Upper lobe of right lung (tissue), 1 donor: Measurements from ENCODE around the gene EMILIN1. TPM values are rescaled to one million over a fixed set of nuclear protein-coding genes. Genes with fewer than 3 reads are reported as not detected.

Source experiments
- ATAC-seq: fragments of 200-7000 bp; cut with Tn5 transposase; one replicate; pipeline ENCODE4 v1.9.1; 2020; ENCODE audit warnings: mild to moderate bottlenecking, moderate library complexity
- DNase-seq: peaks from one replicate; pipeline ENCODE4 v3.0.0-alpha.2; 2020
- H3K27ac ChIP-seq: fragments of 200-600 bp; one replicate; pipeline ENCODE4 v1.8.0; 2022
- H3K27me3 ChIP-seq: fragments of 200-600 bp; one replicate; pipeline ENCODE4 v1.8.0; 2022; ENCODE audit warnings: mild to moderate bottlenecking
- H3K36me3 ChIP-seq: fragments of 200-600 bp; one replicate; pipeline ENCODE4 v1.8.0; 2022
- H3K4me1 ChIP-seq: fragments of 200-600 bp; one replicate; pipeline ENCODE4 v1.8.0; 2022
- H3K4me3 ChIP-seq: fragments of 200-600 bp; one replicate; pipeline ENCODE4 v1.8.0; 2022; ENCODE audit warnings: mild to moderate bottlenecking
- H3K9me3 ChIP-seq: fragments of 200-600 bp; one replicate; pipeline ENCODE4 v1.8.0; 2022
- intact Hi-C: fragments of 100-400 bp; cut with DNase I; formaldehyde crosslinking; loops from one replicate; pipeline ENCODE4 v1.11.0; 2022
- total RNA-seq: library from RNA; stranded (reverse); fragmentation: NEBNext Ultra II Directional; extraction: Animal tissue kit (Norgen Biotek cat#: 25700); gene quantifications from one replicate; pipeline ENCODE4 v1.2.1, GENCODE V29; 2021
- TF ChIP-seq, protein P1 (sequence below): fragments of 200-600 bp; IDR thresholded peaks from one replicate; pipeline ENCODE4 v1.8.0; 2022; ENCODE audit warnings: antibody characterized with exemption
- donor health status: DM: no; HTN: yes; CAD: no; lungs with severe emphysema.

The EMILIN1 gene
- total RNA-seq, 1 donor from 2014 or later, result 84.6 TPM

DNA sequence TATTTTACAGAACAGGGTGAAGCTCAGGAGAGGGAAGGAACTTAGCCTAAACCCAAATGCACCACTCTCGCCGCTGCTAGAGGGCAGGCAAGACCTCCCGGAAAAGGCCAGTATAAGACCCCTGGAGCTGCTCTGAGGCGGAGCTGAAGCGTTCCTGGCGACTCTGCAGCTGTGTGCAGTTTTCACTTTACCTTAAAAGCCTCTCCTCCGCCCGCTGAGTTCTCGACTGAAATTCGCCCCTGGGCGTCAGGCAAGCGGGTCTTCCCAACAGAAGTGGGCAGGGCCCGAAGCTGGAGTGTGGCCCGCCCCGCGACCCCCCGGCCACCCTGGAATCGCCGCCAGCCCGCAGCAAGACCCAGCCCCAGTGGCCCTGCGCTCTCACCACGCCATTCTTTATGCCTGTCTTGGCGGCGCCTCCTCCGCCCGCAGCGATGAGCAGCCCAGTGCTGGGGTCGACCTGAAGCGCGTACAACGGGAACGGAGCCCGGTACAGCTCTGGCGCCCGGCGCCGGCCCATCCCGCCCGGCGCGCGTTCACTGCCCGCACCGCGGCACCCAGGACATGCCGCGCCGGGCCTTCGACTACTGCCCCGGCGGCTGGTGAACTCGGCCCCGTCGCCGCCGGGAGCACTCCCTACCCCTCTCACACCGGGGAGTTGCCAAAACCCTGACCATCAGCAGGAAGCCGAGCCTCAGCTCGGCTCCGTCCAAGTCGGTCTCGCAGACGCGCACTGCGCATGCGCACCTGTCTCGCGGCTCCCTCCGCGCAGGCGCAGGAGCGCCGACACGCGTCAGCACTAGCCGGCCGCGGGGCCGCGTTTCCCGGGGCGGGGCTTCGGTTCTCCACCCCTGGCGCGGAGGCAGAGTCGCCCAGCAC, 55.7 kb downstream of the EMILIN1 start, which contains the start of gene PREB:
PREB (minus strand) TSS at position 732 of the 876 bp plus-strand sequence; CDS start at position 517, 215 bp downstream.
- H3K27ac ChIP-seq, result peak within 1 kb of the TSS; percentile 93
- H3K4me3 ChIP-seq, result peak within 1 kb of the TSS; percentile 99
- H3K4me1 ChIP-seq, result peaks cover 13% of the 10 kb centered on the region
- H3K36me3 ChIP-seq, result peaks cover 26% of the 10 kb centered on the region
- no peaks in the 10 kb centered on the region for H3K27me3 ChIP-seq
- DNase-seq (peak; percentile 99), ATAC-seq (peak; percentile 96)
- intact Hi-C loops, result no loop called here
- TF ChIP-seq, protein P1, sequence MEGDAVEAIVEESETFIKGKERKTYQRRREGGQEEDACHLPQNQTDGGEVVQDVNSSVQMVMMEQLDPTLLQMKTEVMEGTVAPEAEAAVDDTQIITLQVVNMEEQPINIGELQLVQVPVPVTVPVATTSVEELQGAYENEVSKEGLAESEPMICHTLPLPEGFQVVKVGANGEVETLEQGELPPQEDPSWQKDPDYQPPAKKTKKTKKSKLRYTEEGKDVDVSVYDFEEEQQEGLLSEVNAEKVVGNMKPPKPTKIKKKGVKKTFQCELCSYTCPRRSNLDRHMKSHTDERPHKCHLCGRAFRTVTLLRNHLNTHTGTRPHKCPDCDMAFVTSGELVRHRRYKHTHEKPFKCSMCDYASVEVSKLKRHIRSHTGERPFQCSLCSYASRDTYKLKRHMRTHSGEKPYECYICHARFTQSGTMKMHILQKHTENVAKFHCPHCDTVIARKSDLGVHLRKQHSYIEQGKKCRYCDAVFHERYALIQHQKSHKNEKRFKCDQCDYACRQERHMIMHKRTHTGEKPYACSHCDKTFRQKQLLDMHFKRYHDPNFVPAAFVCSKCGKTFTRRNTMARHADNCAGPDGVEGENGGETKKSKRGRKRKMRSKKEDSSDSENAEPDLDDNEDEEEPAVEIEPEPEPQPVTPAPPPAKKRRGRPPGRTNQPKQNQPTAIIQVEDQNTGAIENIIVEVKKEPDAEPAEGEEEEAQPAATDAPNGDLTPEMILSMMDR, result peak; percentile 23
- no peaks in the 10 kb centered on the region for H3K9me3 ChIP-seq

DNA sequence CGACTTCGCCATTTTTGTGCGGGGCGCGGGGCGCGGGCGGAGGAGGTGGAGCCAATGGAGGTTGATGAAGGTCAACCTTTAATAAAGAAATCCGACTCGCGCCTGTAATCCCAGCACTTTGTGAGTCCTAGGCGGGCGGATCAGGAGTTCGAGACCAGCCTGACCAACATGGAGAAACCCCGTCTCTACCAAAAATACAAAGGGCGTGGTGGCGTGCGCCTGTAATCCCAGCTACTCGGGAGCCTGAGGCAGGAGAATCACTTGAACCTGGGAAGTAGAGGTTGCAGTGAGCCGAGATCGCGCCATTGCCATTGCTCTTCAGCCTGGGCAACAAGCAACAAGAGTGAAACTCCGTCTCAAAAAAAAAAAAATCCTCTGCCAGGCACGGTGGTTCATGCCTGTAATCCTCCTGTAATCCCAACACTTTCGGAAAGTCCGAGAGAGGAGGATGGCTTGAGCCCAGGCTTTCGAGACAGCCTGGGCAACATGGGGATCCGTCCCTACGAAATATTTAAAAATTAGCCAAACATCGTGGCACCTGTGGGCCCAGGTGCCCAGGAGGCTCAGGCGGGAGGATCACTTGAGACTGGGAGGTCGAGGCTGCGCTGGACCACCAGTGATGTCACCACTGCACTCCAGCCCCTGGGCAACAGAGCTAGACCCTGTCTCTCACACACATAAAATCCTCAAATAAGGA, 56.5 kb downstream of the EMILIN1 start:
- Histone ChIP-seq H3K4me3 (peak overlapping the region; percentile 99), H3K27ac (peak overlapping the region; percentile 8), H3K36me3 (peaks cover 26% of the 10 kb centered on the region), H3K27me3 (no peaks in the 10 kb centered on the region), H3K4me1 (peaks cover 13% of the 10 kb centered on the region), H3K9me3 (no peaks in the 10 kb centered on the region)
- intact Hi-C loops, result no loop called here
- DNase-seq (no peak), ATAC-seq (no peak)
- TF ChIP-seq, protein P1, result no peak

DNA sequence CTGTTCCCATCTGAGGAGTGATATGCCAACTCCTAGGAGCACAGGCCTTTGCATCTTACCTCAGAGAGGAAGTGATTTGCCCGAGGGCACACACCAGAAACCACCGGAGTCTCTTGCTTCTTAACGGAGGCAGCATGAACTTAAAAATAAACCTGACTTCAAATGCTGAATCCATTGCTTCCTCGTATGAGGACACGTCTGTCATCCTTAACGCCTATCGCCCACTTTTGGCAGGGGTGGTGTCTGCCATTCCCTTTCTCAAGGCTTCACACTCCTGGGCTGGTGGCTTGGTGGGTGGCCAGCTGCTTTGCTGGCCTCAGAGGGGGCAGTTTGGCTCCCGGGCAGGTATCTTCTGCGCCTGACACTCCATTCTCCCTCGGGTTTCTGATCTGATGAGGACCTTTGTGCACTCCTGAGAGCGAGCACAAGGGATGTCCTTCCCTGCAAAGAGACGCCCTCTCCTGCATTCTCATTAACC, 57.1 kb downstream of the EMILIN1 start:
- TF ChIP-seq, protein P1, result no peak
- Histone ChIP-seq H3K36me3 (peaks cover 22% of the 10 kb centered on the region), H3K4me1 (peaks cover 13% of the 10 kb centered on the region), H3K9me3 (no peaks in the 10 kb centered on the region), H3K27ac (no peak overlapping the region), H3K27me3 (no peaks in the 10 kb centered on the region), H3K4me3 (no peak overlapping the region)
- ATAC-seq, result no peak
- DNase-seq, result no peak
- intact Hi-C loops, result no loop called here

Other genes with a start within 250 kb of the EMILIN1 start
- gene DPYSL5, start 230.5 kb upstream of the EMILIN1 start, total RNA-seq, result not detected
- gene MAPRE3, start 108.0 kb upstream of the EMILIN1 start, total RNA-seq, result 23.0 TPM
- 68.0 TPM for gene TMEM214, start 45.6 kb upstream of the EMILIN1 start, total RNA-seq
- 14.0 TPM for gene AGBL5, start 26.9 kb upstream of the EMILIN1 start, total RNA-seq
- gene OST4, start 7.0 kb upstream of the EMILIN1 start, total RNA-seq, result 248 TPM
- 4.9 TPM for gene KHK, start 8.2 kb downstream of the EMILIN1 start, total RNA-seq
- 0.43 TPM for gene CGREF1, start 40.5 kb downstream of the EMILIN1 start, total RNA-seq
- 0.35 TPM for gene ABHD1, start 45.2 kb downstream of the EMILIN1 start, total RNA-seq
- gene PREB, start 56.0 kb downstream of the EMILIN1 start, total RNA-seq, result 42.1 TPM
- not detected for gene PRR30, start 60.8 kb downstream of the EMILIN1 start, total RNA-seq
- gene TCF23, start 70.4 kb downstream of the EMILIN1 start, total RNA-seq, result not detected
- gene ATRAID, start 133.4 kb downstream of the EMILIN1 start, total RNA-seq, result 102 TPM
- gene SLC5A6, start 133.7 kb downstream of the EMILIN1 start, total RNA-seq, result 24.5 TPM
- gene CAD, start 138.8 kb downstream of the EMILIN1 start, total RNA-seq, result 27.1 TPM
- 0.58 TPM for gene SLC30A3, start 184.4 kb downstream of the EMILIN1 start, total RNA-seq
- not detected for gene DNAJC5G, start 196.8 kb downstream of the EMILIN1 start, total RNA-seq
- not detected for gene TRIM54, start 203.8 kb downstream of the EMILIN1 start, total RNA-seq
- 2.8 TPM for gene UCN, start 229.8 kb downstream of the EMILIN1 start, total RNA-seq
- 80.4 TPM for gene MPV17, start 244.5 kb downstream of the EMILIN1 start, total RNA-seq